Fibroblast of pulmonary artery (primary cell): Measurements from ENCODE around the gene ZCCHC14.
"Not testable (repeated sequence)": the region's sequence is repeated elsewhere in the genome, so short reads cannot be mapped to it uniquely, and the experiment has no call there.

Experiments
- DNase-seq: peaks from one replicate; pipeline ENCODE4 v3.0.0-alpha.2; 2010; ENCODE audit warnings: low read depth
- H3K4me3 ChIP-seq: replicated peaks from 2 replicates; pipeline ENCODE4 v1.5.1; 2011; ENCODE audit warnings: low read depth, mild to moderate bottlenecking, control low read depth, low read length, moderate library complexity
- CTCF ChIP-seq: IDR thresholded peaks from 2 replicates; pipeline ENCODE4 v1.5.1; 2011; ENCODE audit warnings: mild to moderate bottlenecking, control low read depth, low read length, inconsistent platforms; ENCODE audit errors: missing control alignments

The ZCCHC14 gene

GRCh38 chr16:87486282-87486681, 6.5 kb downstream of the ZCCHC14 start:
- DNase-seq = no peak
- H3K4me3 ChIP-seq = no peak overlapping the region
- TF ChIP-seq CTCF = no peak

- DNase-seq, H3K4me3 ChIP-seq: not testable (repeated sequence)
These were observed 7.0 kb downstream of the ZCCHC14 start for GRCh38 chr16:87485792-87486191.

GRCh38 chr16:87484487-87485331, 8.1 kb downstream of the ZCCHC14 start:
- DNase-seq = no peak
- no peak overlapping the region for H3K4me3 ChIP-seq
- TF ChIP-seq CTCF = no peak

GRCh38 chr16:87483481-87483880, 9.3 kb downstream of the ZCCHC14 start:
- no peak for DNase-seq
- no peak overlapping the region for H3K4me3 ChIP-seq
- TF ChIP-seq CTCF = no peak

- not testable (repeated sequence) for H3K4me3 ChIP-seq, DNase-seq
These were observed 10.2 kb downstream of the ZCCHC14 start for GRCh38 chr16:87482670-87483069.

- H3K4me3 ChIP-seq = no peak overlapping the region
- no peak for TF ChIP-seq CTCF
- DNase-seq = no peak
These were observed 10.6 kb downstream of the ZCCHC14 start for GRCh38 chr16:87482266-87482665.

GRCh38 chr16:87481711-87482110, 11.1 kb downstream of the ZCCHC14 start:
- not testable (repeated sequence) for H3K4me3 ChIP-seq, DNase-seq

- not testable (repeated sequence) for H3K4me3 ChIP-seq, DNase-seq
These were observed 15.4 kb downstream of the ZCCHC14 start for GRCh38 chr16:87477209-87477981.

GRCh38 chr16:87474566-87474996, 18.2 kb downstream of the ZCCHC14 start:
- DNase-seq = no peak
- TF ChIP-seq CTCF = no peak
- H3K4me3 ChIP-seq = no peak overlapping the region
